Articular chondrocyte of knee joint (primary cell): ENCODE measurements around the gene ADAMTS5. TPM values are rescaled to one million over a fixed set of nuclear protein-coding genes. Genes with fewer than 3 reads are reported as not detected.

ENCODE experiments used
- small RNA-seq: library from RNA; depleted of rRNA; stranded (forward); fragments of <200 nt; gene quantifications from one replicate; pipeline ENCODE3, GENCODE V24; 2012
- total RNA-seq: library from RNA; depleted of rRNA; stranded (reverse); fragments of >200 nt; gene quantifications from 2 replicates; pipeline ENCODE4 v1.2.3, GENCODE V29; 2012

ADAMTS5 gene
- total RNA-seq, result 170 and 278 TPM in 2 replicates

GRCh38 chr21:26967062-26967913 is at the start of gene ADAMTS5:
ADAMTS5 (minus strand) TSS chr21:26967088; CDS start chr21:26966391, 697 bp downstream.

Small RNA genes within 50 kb of the gene (small RNA-seq; reads per million reads assigned to genes)
- gene MIR4759, result not detected

Other genes with a start within 250 kb of the ADAMTS5 start
- gene ADAMTS1, start 121.7 kb downstream of the ADAMTS5 start, total RNA-seq, result 560 and 670 TPM in 2 replicates